HG02884 (cell line): ENCODE measurements around the gene TMEM200A.

Experiments
- ATAC-seq: cut with Tn5 transposase; IDR thresholded peaks from one replicate; pipeline ENCODE4 v1.9.1; 2021; ENCODE audit warnings: mild to moderate bottlenecking, moderate library complexity; ENCODE audit not compliant: unreplicated experiment

TMEM200A gene

DNA sequence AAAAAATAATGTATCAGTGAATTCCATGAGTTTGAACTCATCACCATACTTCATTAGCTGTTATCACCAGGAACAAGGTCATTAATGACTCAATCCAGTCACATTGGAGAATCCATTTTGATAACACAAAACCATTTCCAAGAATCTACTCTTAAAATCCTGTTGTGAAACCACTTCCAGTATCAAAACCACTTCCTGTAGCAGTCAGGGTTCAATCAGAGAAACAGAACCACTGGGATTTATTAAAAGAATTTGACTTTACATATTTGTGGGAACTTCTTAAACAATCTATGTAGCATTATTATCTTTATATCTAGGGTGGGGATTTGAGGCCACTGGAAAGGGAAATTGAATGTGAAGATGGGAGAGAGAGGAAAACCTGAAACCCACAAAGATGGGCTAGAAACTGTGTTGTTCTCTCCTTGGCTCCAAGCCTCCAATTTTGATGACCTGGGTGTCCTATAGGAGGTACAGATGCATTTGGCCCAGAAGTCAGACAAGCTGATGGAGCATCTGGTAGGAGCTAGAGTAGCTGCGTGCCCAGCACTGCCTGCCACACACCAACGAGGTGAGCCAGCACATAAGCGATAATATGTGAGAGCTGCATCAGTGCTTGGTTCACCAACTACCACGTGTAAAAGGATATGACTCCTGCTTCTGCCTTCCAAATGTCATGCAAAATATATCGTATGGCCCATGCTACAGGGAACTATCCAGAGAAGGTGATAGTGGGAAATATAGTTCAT lies 117.0 kb downstream of the TMEM200A start:
- no peak for ATAC-seq

- no peak for ATAC-seq
These were observed 120.1 kb downstream of the TMEM200A start for GRCh38 chr6:130485870-130486269.

DNA sequence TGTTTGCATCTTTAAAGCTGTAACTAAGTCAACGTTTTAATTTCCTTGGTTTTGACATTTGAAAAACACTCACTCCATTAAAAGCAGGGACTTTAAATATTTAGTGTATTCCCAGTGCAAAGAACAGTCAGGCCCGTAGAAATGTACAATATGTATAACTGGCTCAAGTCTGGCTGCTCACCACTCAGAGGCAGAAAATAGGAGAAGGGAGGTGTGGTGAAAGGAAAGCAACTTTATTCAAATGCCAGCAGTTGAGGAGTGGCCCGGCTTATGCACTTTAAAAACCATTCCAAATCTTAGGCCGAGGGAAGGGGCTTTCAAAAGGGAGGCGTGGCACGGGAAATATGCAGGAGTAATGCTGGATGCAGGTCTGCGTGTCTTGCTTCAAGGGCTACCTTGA lies 120.6 kb downstream of the TMEM200A start:
- no peak for ATAC-seq

- no peak for ATAC-seq
These were observed 123.7 kb downstream of the TMEM200A start for GRCh38 chr6:130489514-130489913.
